Vagina (tissue), 2 donors: ENCODE data around the gene DDX10. TPM values are rescaled to one million over a fixed set of nuclear protein-coding genes. Genes with fewer than 3 reads are reported as not detected.
"Not testable (repeated sequence)": the region's sequence is repeated elsewhere in the genome, so short reads cannot be mapped to it uniquely, and the experiment has no call there.

ENCODE experiments used
- DNase-seq, 2 donors: peaks; one replicate each; pipeline ENCODE4 v3.0.0-alpha.2; 2017; ENCODE audit errors: extremely low spot score in 2 of 2
- H3K27ac ChIP-seq: fragments of 200-600 bp; sonication (generic); one replicate; pipeline ENCODE4 v1.5.1; 2019
- H3K27me3 ChIP-seq: fragments of 200-600 bp; sonication (generic); one replicate; pipeline ENCODE4 v1.5.1; 2019
- H3K36me3 ChIP-seq, 2 donors: fragments of 200-600 bp; sonication (generic); one replicate each; pipeline ENCODE4 v1.5.1; 2017 to 2019
- H3K4me1 ChIP-seq: fragments of 200-600 bp; sonication (generic); one replicate; pipeline ENCODE4 v1.5.1; 2019
- H3K4me3 ChIP-seq, 2 donors: fragments of 200-600 bp; sonication (generic); 1 replicate in 1 of 2; 2 replicates in 1 of 2; pipeline ENCODE4 v1.5.1; 2016 to 2019
- H3K9me3 ChIP-seq: fragments of 200-600 bp; sonication (generic); one replicate; pipeline ENCODE4 v1.5.1; 2019
- POLR2A ChIP-seq, 2 donors: fragments of 450-650 bp; IDR thresholded peaks; one replicate each; pipeline ENCODE4 v1.6.1; 2017; ENCODE audit warnings: antibody characterized with exemption in 2 of 2, mild to moderate bottlenecking in 2 of 2, moderate library complexity in 2 of 2
- POLR2AphosphoS5 ChIP-seq, 2 donors: sonication (generic); formaldehyde crosslinking; IDR thresholded peaks; one replicate each; pipeline ENCODE4 v1.9.0; 2017; ENCODE audit warnings: antibody characterized with exemption in 2 of 2, mild to moderate bottlenecking in 2 of 2, low read depth in 1 of 2; ENCODE audit not compliant: insufficient read depth in 1 of 2
- intact Hi-C: fragments of 100-400 bp; cut with DNase I; formaldehyde crosslinking; loops from one replicate; pipeline ENCODE4 v1.15.1; 2023
- total RNA-seq: library from RNA; depleted of rRNA; stranded (reverse); fragments of >200 nt; gene quantifications from one replicate; pipeline ENCODE4 v1.2.3, GENCODE V29; 2016
- TF ChIP-seq, protein P1 (sequence below), 3 experiments: fragments of 450-650 bp in 2 of 3; fragments of 200-600 bp in 1 of 3; sonication (generic) in 1 of 3; IDR thresholded peaks; one replicate each; pipeline ENCODE4 v1.5.1; 2017 to 2019; ENCODE audit warnings: antibody characterized with exemption in 3 of 3, mild to moderate bottlenecking in 2 of 3, moderate library complexity in 2 of 3

Gene DDX10
- total RNA-seq, 1 donor from 2014 or later = 23.8 TPM

- TF ChIP-seq, protein P1, sequence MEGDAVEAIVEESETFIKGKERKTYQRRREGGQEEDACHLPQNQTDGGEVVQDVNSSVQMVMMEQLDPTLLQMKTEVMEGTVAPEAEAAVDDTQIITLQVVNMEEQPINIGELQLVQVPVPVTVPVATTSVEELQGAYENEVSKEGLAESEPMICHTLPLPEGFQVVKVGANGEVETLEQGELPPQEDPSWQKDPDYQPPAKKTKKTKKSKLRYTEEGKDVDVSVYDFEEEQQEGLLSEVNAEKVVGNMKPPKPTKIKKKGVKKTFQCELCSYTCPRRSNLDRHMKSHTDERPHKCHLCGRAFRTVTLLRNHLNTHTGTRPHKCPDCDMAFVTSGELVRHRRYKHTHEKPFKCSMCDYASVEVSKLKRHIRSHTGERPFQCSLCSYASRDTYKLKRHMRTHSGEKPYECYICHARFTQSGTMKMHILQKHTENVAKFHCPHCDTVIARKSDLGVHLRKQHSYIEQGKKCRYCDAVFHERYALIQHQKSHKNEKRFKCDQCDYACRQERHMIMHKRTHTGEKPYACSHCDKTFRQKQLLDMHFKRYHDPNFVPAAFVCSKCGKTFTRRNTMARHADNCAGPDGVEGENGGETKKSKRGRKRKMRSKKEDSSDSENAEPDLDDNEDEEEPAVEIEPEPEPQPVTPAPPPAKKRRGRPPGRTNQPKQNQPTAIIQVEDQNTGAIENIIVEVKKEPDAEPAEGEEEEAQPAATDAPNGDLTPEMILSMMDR (IDR thresholded peaks at IDR 0.05) = no peak
- TF ChIP-seq POLR2A (IDR thresholded peaks at IDR 0.05) (no peak), POLR2AphosphoS5 (IDR thresholded peaks at IDR 0.05; ENCODE audit: insufficient read depth in 1 of 2, low read depth in 1 of 2) (no peak)
These were observed 101.8 kb downstream of the DDX10 start for GRCh38 chr11:108766596-108767173.

GRCh38 chr11:108768370-108768769, 103.5 kb downstream of the DDX10 start:
- H3K36me3 ChIP-seq = no peaks in the 10 kb centered on the region
- H3K4me3 ChIP-seq = no peak overlapping the region
- H3K27ac ChIP-seq = no peak overlapping the region
- H3K9me3 ChIP-seq = no peaks in the 10 kb centered on the region
- TF ChIP-seq POLR2AphosphoS5 (IDR thresholded peaks at IDR 0.05; ENCODE audit: insufficient read depth in 1 of 2, low read depth in 1 of 2) = no peak
- H3K4me1 ChIP-seq = no peaks in the 10 kb centered on the region
- intact Hi-C loops = no loop called here
- no peaks in the 10 kb centered on the region for H3K27me3 ChIP-seq
- DNase-seq = no peak

More at GRCh38 chr11:108766596-108767173, 101.8 kb downstream of the DDX10 start:
- Histone ChIP-seq H3K27ac (no peak overlapping the region), H3K4me3 (no peak overlapping the region), H3K27me3 (no peaks in the 10 kb centered on the region), H3K9me3 (no peaks in the 10 kb centered on the region), H3K36me3 (no peaks in the 10 kb centered on the region), H3K4me1 (no peaks in the 10 kb centered on the region)
- intact Hi-C loops = no loop called here
- DNase-seq = no peak

- no peak for DNase-seq
- H3K27ac ChIP-seq = no peak overlapping the region
- intact Hi-C loops = no loop called here
- no peaks in the 10 kb centered on the region for H3K9me3 ChIP-seq
- H3K36me3 ChIP-seq = no peaks in the 10 kb centered on the region
- H3K4me1 ChIP-seq = no peaks in the 10 kb centered on the region
- H3K4me3 ChIP-seq = no peak overlapping the region
- TF ChIP-seq, protein P1 (IDR thresholded peaks at IDR 0.05) = no peak
- TF ChIP-seq POLR2A (IDR thresholded peaks at IDR 0.05) = no peak
- no peak for TF ChIP-seq POLR2AphosphoS5 (IDR thresholded peaks at IDR 0.05; ENCODE audit: insufficient read depth in 1 of 2, low read depth in 1 of 2)
- H3K27me3 ChIP-seq = no peaks in the 10 kb centered on the region
These were observed 104.1 kb downstream of the DDX10 start for GRCh38 chr11:108768964-108769363.

DNA sequence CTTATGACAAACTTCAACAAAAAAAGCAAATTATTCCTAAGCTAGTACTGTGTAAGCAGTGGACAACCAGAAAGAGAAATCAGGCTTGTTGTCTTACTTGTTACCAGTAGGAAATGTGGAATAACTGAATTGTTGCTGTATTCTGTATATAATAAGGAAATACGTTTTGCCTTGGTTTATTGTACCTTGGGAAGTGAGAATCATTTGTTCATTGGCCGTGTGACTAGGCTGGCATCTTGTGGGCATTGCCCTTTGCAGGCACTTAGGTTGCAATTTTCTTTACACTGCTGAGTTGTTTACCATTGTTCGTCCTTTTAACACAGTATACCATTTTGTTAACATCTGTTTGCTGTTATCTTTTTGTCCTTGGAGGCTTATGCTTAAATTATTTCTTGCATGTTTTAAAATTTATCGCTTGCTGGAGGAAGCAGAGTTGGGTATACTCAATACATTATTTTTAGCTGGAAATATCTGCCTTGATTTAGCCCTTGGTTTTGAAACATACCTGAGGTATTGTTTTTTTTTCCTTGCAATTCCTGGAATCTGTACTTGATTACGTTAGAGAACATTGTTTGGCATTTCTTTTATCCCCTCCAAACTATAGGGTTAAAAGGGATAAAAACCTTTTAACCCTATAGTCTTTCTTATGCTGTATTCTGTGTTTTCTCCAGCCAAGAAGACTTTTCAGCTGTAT, 109.3 kb downstream of the DDX10 start:
- no peaks in the 10 kb centered on the region for H3K27me3 ChIP-seq
- no peaks in the 10 kb centered on the region for H3K4me1 ChIP-seq
- no peak overlapping the region for H3K27ac ChIP-seq
- no peaks in the 10 kb centered on the region for H3K36me3 ChIP-seq
- intact Hi-C loops = no loop called here
- no peak overlapping the region for H3K4me3 ChIP-seq
- no peak for TF ChIP-seq POLR2AphosphoS5 (IDR thresholded peaks at IDR 0.05; ENCODE audit: insufficient read depth in 1 of 2, low read depth in 1 of 2)
- no peak for TF ChIP-seq POLR2A (IDR thresholded peaks at IDR 0.05)
- TF ChIP-seq, protein P1 (IDR thresholded peaks at IDR 0.05) = no peak
- H3K9me3 ChIP-seq = no peaks in the 10 kb centered on the region
- no peak for DNase-seq

DNA sequence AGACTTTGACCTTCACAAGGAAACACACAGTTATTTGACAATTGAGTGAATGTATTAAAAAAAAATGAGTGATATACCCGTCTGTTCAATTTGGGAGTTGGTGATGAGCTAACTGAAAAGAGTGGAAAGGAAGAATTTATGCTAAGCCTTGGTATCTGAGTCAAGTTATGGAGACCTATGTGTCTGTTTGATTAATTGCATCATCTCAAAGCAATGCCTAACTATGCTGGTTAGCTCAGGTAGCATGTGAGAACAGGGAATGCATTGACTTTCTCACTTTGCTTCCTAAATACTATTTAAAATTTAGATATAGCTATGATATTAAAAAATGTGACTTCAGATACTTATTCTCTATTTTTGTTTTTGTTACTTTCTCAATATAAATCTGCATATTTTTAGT, 110.5 kb downstream of the DDX10 start:
- H3K4me3 ChIP-seq = no peak overlapping the region
- no peak for DNase-seq
- TF ChIP-seq POLR2AphosphoS5 (IDR thresholded peaks at IDR 0.05; ENCODE audit: insufficient read depth in 1 of 2, low read depth in 1 of 2) (no peak), POLR2A (IDR thresholded peaks at IDR 0.05) (no peak)
- TF ChIP-seq, protein P1 (IDR thresholded peaks at IDR 0.05) = no peak
- H3K9me3 ChIP-seq = no peaks in the 10 kb centered on the region
- intact Hi-C loops = no loop called here
- H3K27ac ChIP-seq = no peak overlapping the region
- H3K27me3 ChIP-seq = no peaks in the 10 kb centered on the region
- no peaks in the 10 kb centered on the region for H3K4me1 ChIP-seq
- H3K36me3 ChIP-seq = no peaks in the 10 kb centered on the region

DNA sequence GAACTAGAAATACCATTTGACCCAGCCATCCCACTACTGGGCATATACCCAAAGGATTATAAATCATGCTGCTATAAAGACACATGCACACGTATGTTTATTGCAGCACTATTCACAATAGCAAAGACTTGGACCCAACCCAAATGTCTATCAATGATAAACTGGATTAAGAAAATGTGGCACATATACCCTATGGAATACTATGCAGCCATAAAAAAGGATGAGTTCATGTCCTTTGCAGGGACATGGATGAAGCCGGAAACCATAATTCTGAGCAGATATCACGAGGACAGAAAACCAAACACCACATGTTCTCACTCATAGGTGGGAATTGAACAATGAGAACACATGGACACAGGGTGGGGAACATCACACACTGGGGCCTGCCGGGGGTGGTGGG, 114.3 kb downstream of the DDX10 start:
- DNase-seq, H3K27me3 ChIP-seq, H3K4me3 ChIP-seq, intact Hi-C loops, H3K36me3 ChIP-seq, H3K27ac ChIP-seq, H3K9me3 ChIP-seq: not testable (repeated sequence)
- H3K4me1 ChIP-seq = peaks cover 14% of the 10 kb centered on the region
